HG03159 (cell line): ENCODE results near the gene FAM3A.
"Not testable (repeated sequence)": the region's sequence is repeated elsewhere in the genome, so short reads cannot be mapped to it uniquely, and the experiment has no call there.

Source experiments
- ATAC-seq: cut with Tn5 transposase; IDR thresholded peaks from one replicate; pipeline ENCODE4 v1.9.1; 2021; ENCODE audit warnings: mild to moderate bottlenecking, moderate library complexity; ENCODE audit not compliant: unreplicated experiment

Gene FAM3A

GRCh38 chrX:154505734-154506133 lies 10.3 kb downstream of the FAM3A start:
- ATAC-seq, result no peak

GRCh38 chrX:154502989-154503388 lies 13.0 kb downstream of the FAM3A start:
- ATAC-seq, result no peak

- ATAC-seq, result no peak
Measured at GRCh38 chrX:154502098-154502497, 13.9 kb downstream of the FAM3A start.

GRCh38 chrX:154501423-154501822 lies 14.6 kb downstream of the FAM3A start:
- not testable (repeated sequence) for ATAC-seq

- not testable (repeated sequence) for ATAC-seq
Measured at GRCh38 chrX:154496591-154497137, 19.4 kb downstream of the FAM3A start.

GRCh38 chrX:154495472-154495922 lies 20.5 kb downstream of the FAM3A start:
- ATAC-seq, result no peak

GRCh38 chrX:154494715-154495114 lies 21.3 kb downstream of the FAM3A start:
- ATAC-seq, result no peak

GRCh38 chrX:154490414-154491083 lies 25.5 kb downstream of the FAM3A start, which contains the start of gene SLC10A3:
Gene SLC10A3, minus strand, starts transcription at chrX:154490629. Its CDS starts 1,689 bp downstream, at chrX:154488940.
- ATAC-seq, result peak; percentile 78

- no peak for ATAC-seq
Measured at GRCh38 chrX:154490021-154490413, 26.0 kb downstream of the FAM3A start.

GRCh38 chrX:154489182-154489581 lies 26.9 kb downstream of the FAM3A start:
- no peak for ATAC-seq

GRCh38 chrX:154488336-154489075 lies 27.5 kb downstream of the FAM3A start:
- no peak for ATAC-seq

- ATAC-seq, result no peak
Measured at GRCh38 chrX:154487518-154488290, 28.3 kb downstream of the FAM3A start.

- ATAC-seq, result peak; percentile 28
Measured at GRCh38 chrX:154486396-154487207, 29.4 kb downstream of the FAM3A start, which contains the start of gene UBL4A. Gene UBL4A, minus strand, starts transcription at chrX:154486615. Its CDS starts 31 bp downstream, at chrX:154486584.

- no peak for ATAC-seq
Measured at GRCh38 chrX:154486052-154486395, 30.0 kb downstream of the FAM3A start.

- no peak for ATAC-seq
Measured at GRCh38 chrX:154485150-154486051, 30.6 kb downstream of the FAM3A start.

- ATAC-seq, result no peak
Measured at GRCh38 chrX:154484255-154485149, 31.5 kb downstream of the FAM3A start.

GRCh38 chrX:154483325-154483724 lies 32.7 kb downstream of the FAM3A start:
- no peak for ATAC-seq

GRCh38 chrX:154482786-154483185 lies 33.2 kb downstream of the FAM3A start:
- no peak for ATAC-seq
